ENCODE measurements around the gene PTTG1. TPM values are rescaled to one million over a fixed set of nuclear protein-coding genes. Genes with fewer than 3 reads are reported as not detected.

PTTG1 gene
- total RNA-seq, 1 experiment from 2014 or later = 183 TPM

DNA sequence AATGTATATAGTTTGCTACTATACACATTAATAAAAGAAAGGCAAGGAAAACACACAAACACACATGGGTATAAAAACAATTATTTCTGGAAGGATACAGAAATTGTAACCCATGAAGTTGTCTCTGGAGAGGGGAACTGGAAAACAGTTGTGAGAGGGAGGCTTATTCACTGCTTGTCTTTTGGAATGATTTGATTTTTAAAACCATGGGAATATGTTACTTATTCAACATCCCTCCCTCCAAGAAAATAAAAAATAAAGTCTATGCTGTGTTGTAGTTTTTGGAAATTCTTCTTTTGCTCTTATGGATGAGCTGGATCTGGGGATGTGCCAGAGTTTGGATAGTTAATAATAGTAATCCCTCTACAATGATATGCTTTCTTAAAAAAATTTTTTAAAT, 45.2 kb upstream of the PTTG1 start:
- ChIA-PET CTCF (interaction anchor here (1.7 kb wide), 1 partner anchor 15 kb away, joined by 6 read pairs; no protein-coding TSS in a partner anchor), RAD21 (ENCODE audit: low non-redundant PET in 1 of 2, low total read pairs in 2 of 2, uncharacterized antibody in 2 of 2, unreplicated experiment in 2 of 2) (no interaction called here)
- intact Hi-C loops (cut with micrococcal nuclease) = no loop called here

DNA sequence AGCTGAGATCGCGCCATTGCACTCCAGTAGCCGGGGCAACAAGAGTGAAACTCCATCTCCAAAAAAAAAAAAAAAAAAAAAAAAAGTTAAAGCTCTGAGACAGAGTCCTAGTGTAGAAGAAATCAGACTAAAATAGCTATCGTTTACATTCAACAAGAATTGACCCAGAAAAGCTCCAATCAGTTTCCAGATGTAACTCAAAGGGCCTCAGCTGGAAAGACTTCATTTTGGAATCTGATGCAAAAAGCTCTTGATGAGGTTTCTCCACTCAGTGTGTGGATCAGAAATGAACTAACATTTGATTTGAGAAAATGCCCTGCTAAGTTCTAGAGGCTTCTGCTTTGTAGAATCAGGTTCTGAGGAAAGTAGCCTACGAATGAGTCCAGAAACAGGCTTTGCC, 44.0 kb upstream of the PTTG1 start:
- intact Hi-C loops (cut with micrococcal nuclease) = no loop called here
- no peak for DNase-seq (ENCODE audit: low read depth, low spot score)
- Histone ChIP-seq H3K27ac (ENCODE audit: low read depth, low read length) (no peak overlapping the region), H3K4me3 (replicated peaks in 1 of 2; ENCODE audit: low read depth in 1 of 2, low read length in 2 of 2) (no peak overlapping the region), H3K36me3 (ENCODE audit: control insufficient read depth in 1 of 2, insufficient read depth in 2 of 2, low read length in 2 of 2) (no peaks in the 10 kb centered on the region), H4K20me1 (ENCODE audit: insufficient read depth) (no peaks in the 10 kb centered on the region), H3K9me2 (ENCODE audit: insufficient read depth) (no peaks in the 10 kb centered on the region), H2AFZ (ENCODE audit: low read depth, low read length, poor library complexity, severe bottlenecking) (no peak overlapping the region), H3K9me3 (ENCODE audit: control insufficient read depth in 1 of 2, insufficient read depth in 1 of 2, low read depth in 1 of 2, low read length in 2 of 2) (no peaks in the 10 kb centered on the region), H3K4me1 (ENCODE audit: control insufficient read depth in 1 of 2, insufficient read depth in 2 of 2, low read length in 2 of 2) (no peaks in the 10 kb centered on the region), H3K9ac (ENCODE audit: low read length) (no peak overlapping the region), H3K79me2 (ENCODE audit: insufficient read depth, low read length) (no peaks in the 10 kb centered on the region), H3K4me2 (ENCODE audit: low read length) (no peak overlapping the region), H3K27me3 (ENCODE audit: insufficient read depth, low read length) (peaks cover 34% of the 10 kb centered on the region)
- RAD21 ChIA-PET (ENCODE audit: low non-redundant PET in 1 of 2, low total read pairs in 2 of 2, uncharacterized antibody in 2 of 2, unreplicated experiment in 2 of 2) = interaction anchor here in 1 of 2 experiments (0.5 kb wide), 1 partner anchor 133 kb away, joined by 7 read pairs; no protein-coding TSS in a partner anchor
- CTCF ChIA-PET = interaction anchor here (1.7 kb wide), 1 partner anchor 14 kb away, joined by 6 read pairs; no protein-coding TSS in a partner anchor
- TF ChIP-seq ZNF274 (IDR thresholded peaks at IDR 0.05; ENCODE audit: low read depth, low read length) (no peak), EGR1 (IDR thresholded peaks at IDR 0.05; ENCODE audit: low read depth) (no peak), YY1 (IDR thresholded peaks at IDR 0.05; ENCODE audit: extremely low read depth, insufficient replicate concordance, low read depth, low read length) (no peak), CEBPB (IDR thresholded peaks at IDR 0.05; ENCODE audit: low read depth) (no peak), SP1 (IDR thresholded peaks at IDR 0.05; ENCODE audit: low read depth) (no peak), ELF1 (IDR thresholded peaks at IDR 0.05; ENCODE audit: borderline replicate concordance, low read depth) (no peak), CBX3 (IDR thresholded peaks at IDR 0.05; ENCODE audit: low read depth) (no peak), POLR2A (IDR thresholded peaks at IDR 0.05; ENCODE audit: borderline replicate concordance, extremely low read depth, insufficient read depth, insufficient read length) (no peak), EZH2 (IDR thresholded peaks at IDR 0.05) (no peak), SRF (IDR thresholded peaks at IDR 0.05; ENCODE audit: low read depth) (no peak), EZH2phosphoT487 (IDR thresholded peaks at IDR 0.05; ENCODE audit: borderline replicate concordance) (no peak), POLR2AphosphoS5 (IDR thresholded peaks at IDR 0.05; ENCODE audit: low read depth, low read length) (no peak)
- TF ChIP-seq, protein P1, sequence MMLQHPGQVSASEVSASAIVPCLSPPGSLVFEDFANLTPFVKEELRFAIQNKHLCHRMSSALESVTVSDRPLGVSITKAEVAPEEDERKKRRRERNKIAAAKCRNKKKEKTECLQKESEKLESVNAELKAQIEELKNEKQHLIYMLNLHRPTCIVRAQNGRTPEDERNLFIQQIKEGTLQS (IDR thresholded peaks at IDR 0.05) = no peak
- TF ChIP-seq, protein P2, sequence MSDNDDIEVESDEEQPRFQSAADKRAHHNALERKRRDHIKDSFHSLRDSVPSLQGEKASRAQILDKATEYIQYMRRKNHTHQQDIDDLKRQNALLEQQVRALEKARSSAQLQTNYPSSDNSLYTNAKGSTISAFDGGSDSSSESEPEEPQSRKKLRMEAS (IDR thresholded peaks at IDR 0.05) = no peak
- TF ChIP-seq, protein P3, sequence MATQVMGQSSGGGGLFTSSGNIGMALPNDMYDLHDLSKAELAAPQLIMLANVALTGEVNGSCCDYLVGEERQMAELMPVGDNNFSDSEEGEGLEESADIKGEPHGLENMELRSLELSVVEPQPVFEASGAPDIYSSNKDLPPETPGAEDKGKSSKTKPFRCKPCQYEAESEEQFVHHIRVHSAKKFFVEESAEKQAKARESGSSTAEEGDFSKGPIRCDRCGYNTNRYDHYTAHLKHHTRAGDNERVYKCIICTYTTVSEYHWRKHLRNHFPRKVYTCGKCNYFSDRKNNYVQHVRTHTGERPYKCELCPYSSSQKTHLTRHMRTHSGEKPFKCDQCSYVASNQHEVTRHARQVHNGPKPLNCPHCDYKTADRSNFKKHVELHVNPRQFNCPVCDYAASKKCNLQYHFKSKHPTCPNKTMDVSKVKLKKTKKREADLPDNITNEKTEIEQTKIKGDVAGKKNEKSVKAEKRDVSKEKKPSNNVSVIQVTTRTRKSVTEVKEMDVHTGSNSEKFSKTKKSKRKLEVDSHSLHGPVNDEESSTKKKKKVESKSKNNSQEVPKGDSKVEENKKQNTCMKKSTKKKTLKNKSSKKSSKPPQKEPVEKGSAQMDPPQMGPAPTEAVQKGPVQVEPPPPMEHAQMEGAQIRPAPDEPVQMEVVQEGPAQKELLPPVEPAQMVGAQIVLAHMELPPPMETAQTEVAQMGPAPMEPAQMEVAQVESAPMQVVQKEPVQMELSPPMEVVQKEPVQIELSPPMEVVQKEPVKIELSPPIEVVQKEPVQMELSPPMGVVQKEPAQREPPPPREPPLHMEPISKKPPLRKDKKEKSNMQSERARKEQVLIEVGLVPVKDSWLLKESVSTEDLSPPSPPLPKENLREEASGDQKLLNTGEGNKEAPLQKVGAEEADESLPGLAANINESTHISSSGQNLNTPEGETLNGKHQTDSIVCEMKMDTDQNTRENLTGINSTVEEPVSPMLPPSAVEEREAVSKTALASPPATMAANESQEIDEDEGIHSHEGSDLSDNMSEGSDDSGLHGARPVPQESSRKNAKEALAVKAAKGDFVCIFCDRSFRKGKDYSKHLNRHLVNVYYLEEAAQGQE (IDR thresholded peaks at IDR 0.05; ENCODE audit: low read depth) = no peak
- TF ChIP-seq, protein P4, sequence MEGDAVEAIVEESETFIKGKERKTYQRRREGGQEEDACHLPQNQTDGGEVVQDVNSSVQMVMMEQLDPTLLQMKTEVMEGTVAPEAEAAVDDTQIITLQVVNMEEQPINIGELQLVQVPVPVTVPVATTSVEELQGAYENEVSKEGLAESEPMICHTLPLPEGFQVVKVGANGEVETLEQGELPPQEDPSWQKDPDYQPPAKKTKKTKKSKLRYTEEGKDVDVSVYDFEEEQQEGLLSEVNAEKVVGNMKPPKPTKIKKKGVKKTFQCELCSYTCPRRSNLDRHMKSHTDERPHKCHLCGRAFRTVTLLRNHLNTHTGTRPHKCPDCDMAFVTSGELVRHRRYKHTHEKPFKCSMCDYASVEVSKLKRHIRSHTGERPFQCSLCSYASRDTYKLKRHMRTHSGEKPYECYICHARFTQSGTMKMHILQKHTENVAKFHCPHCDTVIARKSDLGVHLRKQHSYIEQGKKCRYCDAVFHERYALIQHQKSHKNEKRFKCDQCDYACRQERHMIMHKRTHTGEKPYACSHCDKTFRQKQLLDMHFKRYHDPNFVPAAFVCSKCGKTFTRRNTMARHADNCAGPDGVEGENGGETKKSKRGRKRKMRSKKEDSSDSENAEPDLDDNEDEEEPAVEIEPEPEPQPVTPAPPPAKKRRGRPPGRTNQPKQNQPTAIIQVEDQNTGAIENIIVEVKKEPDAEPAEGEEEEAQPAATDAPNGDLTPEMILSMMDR (IDR thresholded peaks at IDR 0.05 in 2 of 3, conservative IDR thresholded peaks at IDR 0.05 in 1 of 3; ENCODE audit: borderline replicate concordance in 1 of 3, insufficient read depth in 1 of 3, low read depth in 2 of 3, low read length in 2 of 3) = no peak
- POLR2A ChIA-PET = no interaction called here
- ATAC-seq = no peak
- no TSS peak for BruUV-seq (replicated peaks)

More for the DNA sequence above, 45.2 kb upstream of the PTTG1 start:
- H3K27me3 ChIP-seq (ENCODE audit: insufficient read depth, low read length) = peaks cover 32% of the 10 kb centered on the region
- no peak overlapping the region for H3K4me3 ChIP-seq (replicated peaks in 1 of 2; ENCODE audit: low read depth in 1 of 2, low read length in 2 of 2)
- TF ChIP-seq ZNF274 (IDR thresholded peaks at IDR 0.05; ENCODE audit: low read depth, low read length) = no peak
- H3K9ac ChIP-seq (ENCODE audit: low read length) = no peak overlapping the region
- no peak overlapping the region for H3K27ac ChIP-seq (ENCODE audit: low read depth, low read length)
- no peaks in the 10 kb centered on the region for H3K9me2 ChIP-seq (ENCODE audit: insufficient read depth)
- no peaks in the 10 kb centered on the region for H3K4me1 ChIP-seq (ENCODE audit: control insufficient read depth in 1 of 2, insufficient read depth in 2 of 2, low read length in 2 of 2)
- H3K79me2 ChIP-seq (ENCODE audit: insufficient read depth, low read length) = no peaks in the 10 kb centered on the region
- H2AFZ ChIP-seq (ENCODE audit: low read depth, low read length, poor library complexity, severe bottlenecking) = no peak overlapping the region
- H3K4me2 ChIP-seq (ENCODE audit: low read length) = no peak overlapping the region
- H3K36me3 ChIP-seq (ENCODE audit: control insufficient read depth in 1 of 2, insufficient read depth in 2 of 2, low read length in 2 of 2) = no peaks in the 10 kb centered on the region
- ATAC-seq (no peak), DNase-seq (ENCODE audit: low read depth, low spot score) (no peak)
- POLR2A ChIA-PET = no interaction called here
- H4K20me1 ChIP-seq (ENCODE audit: insufficient read depth) = no peaks in the 10 kb centered on the region
- no TSS peak for BruUV-seq (replicated peaks)
- H3K9me3 ChIP-seq (ENCODE audit: control insufficient read depth in 1 of 2, insufficient read depth in 1 of 2, low read depth in 1 of 2, low read length in 2 of 2) = no peaks in the 10 kb centered on the region
